Endothelial cell of coronary artery (primary cell): Measurements from ENCODE around the gene CCL16. TPM values are rescaled to one million over a fixed set of nuclear protein-coding genes. Genes with fewer than 3 reads are reported as not detected.

Experiments
- total RNA-seq: library from RNA; depleted of rRNA; stranded (reverse); fragments of >200 nt; gene quantifications from 2 replicates; pipeline ENCODE4 v1.2.3, GENCODE V29; 2014

The CCL16 gene
- total RNA-seq = 0.18 and 0.19 TPM in 2 replicates

GRCh38 chr17:35981246-35981645, at the start of gene CCL16:
CCL16 (minus strand) TSS chr17:35981497; CDS start chr17:35981420, 77 bp downstream.

GRCh38 chr17:36017799-36018198, 36.5 kb upstream of the CCL16 start, which contains the start of gene CCL23:
CCL23 (minus strand) TSS chr17:36017972; CDS start chr17:36017897, 75 bp downstream.

GRCh38 chr17:36001110-36001771, 19.9 kb upstream of the CCL16 start, which contains the start of gene CCL15:
CCL15 (minus strand) TSS chr17:36001553; CDS start chr17:36001492, 61 bp downstream.

GRCh38 chr17:35986643-35987042, 5.3 kb upstream of the CCL16 start, which contains the start of gene CCL14:
CCL14 (minus strand) TSS chr17:35986729; CDS start chr17:35986649, 80 bp downstream.

GRCh38 chr17:35943537-35943936, 37.8 kb downstream of the CCL16 start, which contains the start of gene LYZL6:
LYZL6 (minus strand) TSS chr17:35943713; CDS start chr17:35939356, 4,357 bp downstream.

GRCh38 chr17:35930211-35931065, 50.9 kb downstream of the CCL16 start, which contains the start of gene RDM1:
RDM1 (minus strand) TSS chr17:35930773; CDS start chr17:35930727, 46 bp downstream.

Other genes starting within 250 kb of the CCL16 start
- 0.19 and 0.27 TPM in 2 replicates for gene RASL10B, start 249.9 kb downstream of the CCL16 start, total RNA-seq
- gene GAS2L2, start 228.3 kb downstream of the CCL16 start, total RNA-seq = under 0.01 TPM in 1 of 2 replicates, not detected in the other
- gene C17orf50, start 220.6 kb downstream of the CCL16 start, total RNA-seq = not detected in 2 replicates
- gene MMP28, start 185.9 kb downstream of the CCL16 start, total RNA-seq = 3.8 TPM in 2 replicates
- 72.7 and 91.7 TPM in 2 replicates for gene TAF15, start 172.0 kb downstream of the CCL16 start, total RNA-seq
- not detected in 2 replicates for gene HEATR9, start 112.6 kb downstream of the CCL16 start, total RNA-seq
- gene CCL5, start 101.1 kb downstream of the CCL16 start, total RNA-seq = 0.09 and 0.18 TPM in 2 replicates
- gene RDM1, start 50.7 kb downstream of the CCL16 start, total RNA-seq = 0.19 and 0.36 TPM in 2 replicates
- gene LYZL6, start 37.8 kb downstream of the CCL16 start, total RNA-seq = not detected in 2 replicates
- 6.1 and 7.1 TPM in 2 replicates for gene CCL14, start 5.2 kb upstream of the CCL16 start, total RNA-seq
- gene CCL15, start 20.1 kb upstream of the CCL16 start, total RNA-seq = not detected in 2 replicates
- gene CCL23, start 36.5 kb upstream of the CCL16 start, total RNA-seq = 0.19 and 1.4 TPM in 2 replicates
- not detected in 2 replicates for gene CCL18, start 82.8 kb upstream of the CCL16 start, total RNA-seq
- gene CCL3, start 108.6 kb upstream of the CCL16 start, total RNA-seq = not detected in 2 replicates
- gene CCL4, start 122.3 kb upstream of the CCL16 start, total RNA-seq = not detected in 2 replicates
- gene TBC1D3B, start 195.1 kb upstream of the CCL16 start, total RNA-seq = 1.4 and 1.5 TPM in 2 replicates
- not detected in 2 replicates for gene CCL3L1, start 215.3 kb upstream of the CCL16 start, total RNA-seq
- not detected in 2 replicates for gene CCL4L2, start 229.6 kb upstream of the CCL16 start, total RNA-seq